ENCODE data around the gene MST1. TPM values are rescaled to one million over a fixed set of nuclear protein-coding genes. Genes with fewer than 3 reads are reported as not detected.

The MST1 gene
- total RNA-seq = 20.6 TPM

GRCh38 chr3:49689046-49689907 lies at the start of gene MST1, which contains the start of gene RNF123:
MST1 (minus strand) TSS chr3:49689474; CDS start chr3:49688691, 783 bp downstream.
RNF123 (plus strand) TSS chr3:49689557; CDS start chr3:49691166, 1,609 bp downstream.
- peak; percentile 94 for DNase-seq (ENCODE audit: low spot score)
- intact Hi-C loops (cut with DNase I) = no loop called here
- peak; percentile 89 for ATAC-seq

- ATAC-seq = no peak
Measured at GRCh38 chr3:49738067-49738713, 48.9 kb upstream of the MST1 start.

GRCh38 chr3:49734752-49735151 lies 45.5 kb upstream of the MST1 start:
- DNase-seq (ENCODE audit: low spot score) (no peak), ATAC-seq (no peak)
- intact Hi-C loops (cut with DNase I) = no loop called here

More at GRCh38 chr3:49738067-49738713, 48.9 kb upstream of the MST1 start:
- DNase-seq (ENCODE audit: low spot score) = peak; percentile 36
- intact Hi-C loops (cut with DNase I) = no loop called here

GRCh38 chr3:49733551-49733950 lies 44.3 kb upstream of the MST1 start:
- ATAC-seq = no peak
- intact Hi-C loops (cut with DNase I) = no loop called here
- no peak for DNase-seq (ENCODE audit: low spot score)

- intact Hi-C loops (cut with DNase I) = no loop called here
- ATAC-seq (no peak), DNase-seq (ENCODE audit: low spot score) (no peak)
Measured at GRCh38 chr3:49732597-49732996, 43.3 kb upstream of the MST1 start.

- ATAC-seq (no peak), DNase-seq (ENCODE audit: low spot score) (no peak)
- intact Hi-C loops (cut with DNase I) = no loop called here
Measured at GRCh38 chr3:49729966-49730609, 40.8 kb upstream of the MST1 start.

- no peak for DNase-seq (ENCODE audit: low spot score)
- ATAC-seq = no peak
- intact Hi-C loops (cut with DNase I) = no loop called here
Measured at GRCh38 chr3:49727924-49728361, 38.7 kb upstream of the MST1 start.

GRCh38 chr3:49727154-49727923 lies 38.1 kb upstream of the MST1 start:
- no peak for DNase-seq (ENCODE audit: low spot score)
- intact Hi-C loops (cut with DNase I) = no loop called here
- no peak for ATAC-seq

- intact Hi-C loops (cut with DNase I) = no loop called here
- DNase-seq (ENCODE audit: low spot score) (peak; percentile 31), ATAC-seq (no peak)
Measured at GRCh38 chr3:49725906-49726681, 36.8 kb upstream of the MST1 start.

GRCh38 chr3:49724586-49724985 lies 35.3 kb upstream of the MST1 start:
- DNase-seq (ENCODE audit: low spot score) = peak; percentile 66
- intact Hi-C loops (cut with DNase I) = no loop called here

GRCh38 chr3:49723628-49724551 lies 34.6 kb upstream of the MST1 start, which contains the start of gene GMPPB:
GMPPB (minus strand) TSS chr3:49723951; CDS start chr3:49723726, 225 bp downstream.
- intact Hi-C loops (cut with DNase I) = no loop called here
- ATAC-seq (peak; percentile 93), DNase-seq (ENCODE audit: low spot score) (peak; percentile 98)

More at GRCh38 chr3:49724586-49724985, 35.3 kb upstream of the MST1 start:
- peak; percentile 14 for ATAC-seq

GRCh38 chr3:49723296-49723627 lies 34.0 kb upstream of the MST1 start:
- ATAC-seq (no peak), DNase-seq (ENCODE audit: low spot score) (peak; percentile 73)
- intact Hi-C loops (cut with DNase I) = no loop called here

- peak; percentile 68 for DNase-seq (ENCODE audit: low spot score)
Measured at GRCh38 chr3:49722896-49723295, 33.6 kb upstream of the MST1 start.

GRCh38 chr3:49721896-49722781 lies 32.9 kb upstream of the MST1 start:
- peak; percentile 60 for DNase-seq (ENCODE audit: low spot score)
- intact Hi-C loops (cut with DNase I) = no loop called here
- ATAC-seq = no peak

More at GRCh38 chr3:49722896-49723295, 33.6 kb upstream of the MST1 start:
- intact Hi-C loops (cut with DNase I) = no loop called here
- no peak for ATAC-seq

- intact Hi-C loops (cut with DNase I) = no loop called here
- DNase-seq (ENCODE audit: low spot score) = peak; percentile 57
- no peak for ATAC-seq
Measured at GRCh38 chr3:49721596-49721895, 32.3 kb upstream of the MST1 start.

- intact Hi-C loops (cut with DNase I) = no loop called here
- no peak for ATAC-seq
- DNase-seq (ENCODE audit: low spot score) = peak; percentile 51
Measured at GRCh38 chr3:49720855-49721595, 31.8 kb upstream of the MST1 start.
